ENCODE results near the gene CFTR. TPM values are rescaled to one million over a fixed set of nuclear protein-coding genes. Genes with fewer than 3 reads are reported as not detected.

The CFTR gene
- total RNA-seq, 4 donors from 2014 or later: not detected

GRCh38 chr7:117648203-117648866, 168.5 kb downstream of the CFTR start:
- Histone ChIP-seq H3K4me3 (replicated peaks in 1 of 3) (no peak overlapping the region), H3K4me1 (no peaks in the 10 kb centered on the region), H3K36me3 (no peaks in the 10 kb centered on the region), H3K9me3 (no peaks in the 10 kb centered on the region), H3K27me3 (no peaks in the 10 kb centered on the region), H3K27ac (no peak overlapping the region)
- TF ChIP-seq CTCF (IDR thresholded peaks at IDR 0.05) (no peak), POLR2A (IDR thresholded peaks at IDR 0.05) (no peak)
- no peak for DNase-seq
- WGBS, 2 donors: 89 to 93% methylated on average over 5 of the region's 5 CpGs
- intact Hi-C loops (cut with DNase I): no loop called here

- DNase-seq: no peak
- WGBS, 2 donors: 84 to 87% methylated on average over 4 of the region's 4 CpGs
- Histone ChIP-seq H3K4me1 (no peaks in the 10 kb centered on the region), H3K4me3 (replicated peaks in 1 of 3) (no peak overlapping the region), H3K27ac (no peak overlapping the region), H3K9me3 (no peaks in the 10 kb centered on the region), H3K27me3 (no peaks in the 10 kb centered on the region), H3K36me3 (no peaks in the 10 kb centered on the region)
- no peak for TF ChIP-seq CTCF (IDR thresholded peaks at IDR 0.05)
- TF ChIP-seq POLR2A (IDR thresholded peaks at IDR 0.05): no peak
- intact Hi-C loops (cut with DNase I): no loop called here
Measured at GRCh38 chr7:117652943-117653680, 173.3 kb downstream of the CFTR start.

DNA sequence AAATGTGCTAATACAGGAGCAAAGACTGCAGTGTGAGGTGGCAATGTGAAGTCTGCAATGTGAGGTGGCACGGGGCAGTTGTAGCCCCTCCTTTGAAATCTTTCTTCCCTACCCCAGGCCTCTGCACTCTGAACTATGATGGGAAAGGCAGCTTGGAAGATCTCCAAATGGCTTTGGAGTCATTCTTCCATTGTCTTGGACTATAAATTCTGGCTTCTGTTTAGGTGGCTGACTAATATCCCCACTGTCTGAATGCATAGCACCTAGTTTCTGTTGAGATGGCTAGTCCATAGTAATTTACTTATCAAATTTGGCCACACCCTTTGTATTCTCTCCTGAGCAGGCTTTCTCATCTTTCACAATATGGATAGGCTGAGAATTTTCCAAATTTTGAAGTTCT, 175.0 kb downstream of the CFTR start:
- Histone ChIP-seq H3K27ac (no peak overlapping the region), H3K4me1 (peaks cover 0 to 3% of the 10 kb centered on the region in 2 donors), H3K4me3 (replicated peaks in 1 of 3) (no peak overlapping the region), H3K27me3 (no peaks in the 10 kb centered on the region), H3K9me3 (no peaks in the 10 kb centered on the region), H3K36me3 (no peaks in the 10 kb centered on the region)
- 83 to 95% methylated on average over 1 of the region's 1 CpG for WGBS, 2 donors
- no peak for DNase-seq
- TF ChIP-seq CTCF (IDR thresholded peaks at IDR 0.05) (no peak), POLR2A (IDR thresholded peaks at IDR 0.05) (no peak)
- intact Hi-C loops (cut with DNase I): no loop called here

GRCh38 chr7:117656806-117657205, 177.0 kb downstream of the CFTR start:
- TF ChIP-seq CTCF (IDR thresholded peaks at IDR 0.05) (no peak), POLR2A (IDR thresholded peaks at IDR 0.05) (no peak)
- WGBS, 2 donors: 83 to 85% methylated on average over 2 of the region's 2 CpGs
- no peaks in the 10 kb centered on the region for H3K36me3 ChIP-seq
- no peaks in the 10 kb centered on the region for H3K9me3 ChIP-seq
- H3K4me1 ChIP-seq: peaks cover 0 to 3% of the 10 kb centered on the region in 2 donors
- H3K27ac ChIP-seq: no peak overlapping the region
- H3K4me3 ChIP-seq (replicated peaks in 1 of 3): no peak overlapping the region
- DNase-seq: no peak
- no peaks in the 10 kb centered on the region for H3K27me3 ChIP-seq
- intact Hi-C loops (cut with DNase I): no loop called here

GRCh38 chr7:117659531-117660011, 179.7 kb downstream of the CFTR start:
- no peak for DNase-seq
- TF ChIP-seq CTCF (IDR thresholded peaks at IDR 0.05) (no peak), POLR2A (IDR thresholded peaks at IDR 0.05) (no peak)
- H3K36me3 ChIP-seq: no peaks in the 10 kb centered on the region
- H3K4me3 ChIP-seq (replicated peaks in 1 of 3): no peak overlapping the region
- intact Hi-C loops (cut with DNase I): no loop called here
- H3K27ac ChIP-seq: no peak overlapping the region
- no peaks in the 10 kb centered on the region for H3K27me3 ChIP-seq
- H3K9me3 ChIP-seq: no peaks in the 10 kb centered on the region
- H3K4me1 ChIP-seq: peaks cover 0 to 3% of the 10 kb centered on the region in 2 donors

All from thyroid gland (tissue), 4 donors.